Stimulated activated naive CD4-positive, alpha-beta T cell (primary cell): ENCODE measurements around the gene CERCAM.
"Not testable (repeated sequence)": the region's sequence is repeated elsewhere in the genome, so short reads cannot be mapped to it uniquely, and the experiment has no call there.

Experiments used
- DNase-seq, 6 experiments: peaks; one replicate each; lab custom pipeline; 2025; lab: John Stamatoyannopoulos, UW

The CERCAM gene

DNA sequence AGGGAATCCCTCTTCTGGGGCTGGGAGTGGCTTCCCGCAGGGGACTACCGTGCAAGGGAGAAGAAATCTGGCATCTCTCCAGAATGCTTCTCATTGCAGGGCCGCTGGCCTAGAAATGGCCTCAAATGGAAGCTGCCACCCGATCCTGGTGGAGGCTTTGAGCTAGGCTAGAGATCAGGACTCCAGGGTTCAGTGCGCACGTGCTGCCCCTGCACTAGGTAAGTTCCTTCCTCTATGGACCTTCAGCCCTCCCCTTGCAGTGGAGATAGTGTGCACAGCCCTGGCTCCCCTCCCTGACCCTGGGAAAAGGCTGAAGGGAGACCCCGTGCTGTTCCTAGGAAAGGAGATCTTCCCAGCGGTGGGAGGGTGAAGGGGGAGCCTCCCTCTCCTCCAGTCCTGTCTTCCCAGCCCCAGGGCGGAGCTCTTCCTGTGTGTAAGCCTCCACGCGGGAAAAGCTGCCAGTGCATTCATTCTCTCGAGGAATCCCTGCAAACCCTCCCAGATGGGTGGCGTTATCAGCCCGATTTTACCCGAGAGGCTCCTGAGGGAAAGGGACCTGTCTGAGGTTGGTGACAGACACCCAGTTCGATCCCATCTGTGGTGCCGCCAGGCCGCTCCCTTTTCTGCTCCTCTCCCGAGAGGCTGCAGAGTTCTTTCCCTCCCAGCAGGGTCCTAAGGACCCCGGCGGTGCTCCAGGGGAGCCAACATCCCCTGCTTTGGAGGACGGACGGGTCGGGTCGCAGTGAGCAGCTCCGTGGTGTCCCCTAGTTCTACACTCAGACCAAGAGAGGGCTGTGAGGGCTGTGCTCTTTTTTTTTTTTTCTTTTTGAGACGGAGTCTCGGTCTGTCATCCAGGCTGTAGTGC is 1.4 kb upstream of the CERCAM start:
- peak in 1 of 6 experiments; percentile 15 for DNase-seq

DNA sequence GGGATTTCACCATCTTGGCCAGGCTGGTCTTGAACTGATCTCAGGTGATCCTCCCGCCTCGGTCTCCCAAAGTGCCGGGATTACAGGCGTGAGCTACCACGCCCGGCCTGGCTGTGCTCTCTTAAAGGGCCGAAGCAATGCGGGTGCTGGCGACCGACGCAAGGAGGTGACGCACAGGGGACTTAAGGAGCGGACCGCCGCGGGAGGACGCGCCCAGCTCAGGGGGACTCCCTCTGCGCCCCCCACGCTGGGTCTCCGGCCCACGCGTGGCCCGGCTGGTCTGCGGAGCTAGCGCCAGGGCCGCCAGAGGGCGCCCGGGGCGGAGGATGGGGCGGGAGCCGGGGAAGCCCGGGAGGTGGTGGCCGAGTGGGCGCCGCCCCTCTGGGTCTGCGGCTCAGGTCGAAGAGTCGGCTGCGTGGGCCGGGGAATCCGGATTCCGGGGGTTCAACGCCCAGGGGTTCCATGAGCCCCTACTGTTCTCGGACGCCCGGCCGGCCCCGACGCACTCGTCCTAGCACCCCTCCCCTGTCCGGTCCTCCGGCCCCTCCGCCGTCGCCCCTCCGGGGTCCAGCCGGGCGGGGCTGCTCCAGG is 502 bp upstream of the CERCAM start:
- DNase-seq: peak in 5 of 6 experiments; percentile 23 to 48 (median 31)

DNA sequence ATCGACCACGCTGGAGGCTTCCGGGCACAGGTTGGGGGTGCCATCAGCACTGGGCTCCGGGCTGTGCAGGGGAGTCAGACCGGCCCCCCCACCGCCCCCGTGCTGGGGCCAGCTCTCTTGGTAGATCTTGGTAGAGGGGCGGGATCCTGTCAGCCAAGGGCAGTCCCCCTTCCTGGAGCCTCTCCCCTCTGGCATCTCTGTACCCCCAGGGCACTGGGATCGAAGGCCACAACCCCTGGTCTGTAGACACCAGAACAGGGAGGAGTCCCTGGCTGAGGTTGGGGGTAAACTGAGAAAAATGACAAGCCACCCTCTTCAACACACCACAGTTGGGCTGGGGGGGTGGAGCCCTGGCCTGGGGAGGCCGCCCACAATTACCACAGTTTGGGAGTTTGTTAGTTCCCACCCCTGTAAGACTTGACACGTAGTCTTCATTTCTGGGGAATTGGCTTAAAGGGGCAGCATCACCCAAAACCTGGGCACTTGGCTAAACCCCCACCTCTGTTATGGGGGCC is 882 bp downstream of the CERCAM start:
- DNase-seq: no peak

DNA sequence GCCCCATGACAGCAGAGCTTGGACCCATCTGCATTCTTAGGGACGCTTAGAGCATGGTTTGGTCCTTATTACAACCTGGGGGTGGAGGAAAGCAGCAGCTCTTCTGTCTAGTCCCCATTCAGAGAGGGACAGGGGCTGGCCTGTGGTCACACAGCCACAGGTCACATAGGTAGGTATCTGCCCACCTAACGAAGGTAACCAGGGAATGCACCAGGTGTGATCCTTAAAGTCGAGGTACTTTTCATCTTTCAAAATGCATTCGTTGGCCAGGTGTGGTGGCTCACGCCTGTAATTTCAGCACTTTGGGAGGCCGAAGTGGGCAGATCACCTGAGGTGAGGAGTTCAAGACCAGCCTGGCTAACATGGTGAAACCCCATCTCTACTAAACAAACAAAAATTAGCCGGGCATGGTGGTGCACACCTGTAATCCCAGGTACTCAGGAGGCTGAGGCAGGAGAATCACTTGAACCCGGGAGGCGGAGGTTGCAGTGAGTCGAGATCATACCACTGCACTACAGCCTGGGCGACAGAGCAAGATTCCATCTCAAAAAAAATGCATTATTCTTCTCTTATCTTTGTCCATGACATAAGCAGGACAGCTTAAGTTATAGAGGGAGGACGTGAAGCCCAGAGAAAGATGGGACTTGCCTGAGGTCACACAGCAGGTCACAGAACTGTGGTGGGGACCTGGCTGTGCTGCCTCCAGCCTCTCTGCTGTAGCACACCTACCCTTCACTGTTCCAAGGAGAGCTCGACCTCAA is 1.5 kb downstream of the CERCAM start:
- not testable (repeated sequence) for DNase-seq

DNA sequence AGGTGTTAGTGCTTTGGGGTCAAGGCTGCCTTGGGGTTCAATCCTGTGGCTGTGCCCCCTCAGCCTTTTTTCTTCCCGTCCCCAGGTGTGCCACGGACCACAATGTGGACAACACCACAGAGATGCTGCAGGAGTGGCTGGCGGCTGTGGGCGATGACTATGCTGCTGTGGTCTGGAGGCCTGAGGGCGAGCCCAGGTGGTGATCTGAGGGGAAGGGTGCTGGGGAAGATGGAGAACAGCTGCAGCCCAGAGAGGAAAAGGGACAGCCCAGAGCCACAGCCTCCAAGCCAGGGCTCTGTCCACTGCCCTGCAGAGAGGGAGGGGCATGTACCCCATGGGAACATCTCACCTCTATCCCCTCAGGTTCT is 2.1 kb downstream of the CERCAM start:
- no peak for DNase-seq

DNA sequence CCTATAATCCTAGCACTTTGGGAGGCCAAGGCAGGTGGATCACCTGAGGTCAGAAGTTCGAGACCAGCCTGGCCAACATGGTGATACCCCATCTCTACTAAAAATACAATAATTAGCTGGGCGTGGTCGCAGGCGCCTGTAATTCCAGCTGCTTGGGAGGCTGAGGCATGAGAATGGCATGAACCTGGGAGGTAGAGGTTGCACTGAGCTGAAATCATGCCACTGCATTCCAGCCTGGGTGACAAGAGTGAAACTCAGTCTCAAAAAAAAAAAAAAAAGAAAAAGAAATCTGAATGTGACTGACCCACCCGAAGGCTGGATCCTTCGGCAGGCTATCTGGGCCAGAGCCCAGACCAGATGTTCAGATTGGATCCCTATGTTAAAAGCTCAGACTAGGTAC is 2.7 kb downstream of the CERCAM start:
- DNase-seq: not testable (repeated sequence)

DNA sequence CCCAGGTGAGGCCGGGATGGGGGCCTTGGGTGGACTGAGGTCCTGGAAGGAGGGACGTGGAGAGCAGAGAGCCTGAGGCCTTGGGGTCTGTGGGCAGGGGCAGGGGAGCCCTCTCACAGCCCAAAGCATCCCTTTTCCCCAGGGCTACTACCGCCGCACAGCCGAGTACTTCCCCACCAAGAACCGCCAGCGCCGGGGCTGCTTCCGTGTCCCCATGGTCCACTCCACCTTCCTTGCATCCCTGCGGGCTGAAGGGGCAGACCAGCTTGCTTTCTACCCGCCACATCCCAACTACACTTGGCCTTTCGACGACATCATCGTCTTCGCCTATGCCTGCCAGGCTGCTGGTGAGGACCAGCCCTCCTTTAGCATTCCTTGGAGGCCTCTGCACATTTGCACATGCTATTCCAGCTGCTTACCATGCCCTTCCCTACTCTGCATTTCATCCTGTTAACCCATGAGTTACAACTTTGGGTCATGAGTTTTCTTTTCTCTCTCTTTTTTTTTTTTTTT is 3.7 kb downstream of the CERCAM start:
- DNase-seq: no peak

DNA sequence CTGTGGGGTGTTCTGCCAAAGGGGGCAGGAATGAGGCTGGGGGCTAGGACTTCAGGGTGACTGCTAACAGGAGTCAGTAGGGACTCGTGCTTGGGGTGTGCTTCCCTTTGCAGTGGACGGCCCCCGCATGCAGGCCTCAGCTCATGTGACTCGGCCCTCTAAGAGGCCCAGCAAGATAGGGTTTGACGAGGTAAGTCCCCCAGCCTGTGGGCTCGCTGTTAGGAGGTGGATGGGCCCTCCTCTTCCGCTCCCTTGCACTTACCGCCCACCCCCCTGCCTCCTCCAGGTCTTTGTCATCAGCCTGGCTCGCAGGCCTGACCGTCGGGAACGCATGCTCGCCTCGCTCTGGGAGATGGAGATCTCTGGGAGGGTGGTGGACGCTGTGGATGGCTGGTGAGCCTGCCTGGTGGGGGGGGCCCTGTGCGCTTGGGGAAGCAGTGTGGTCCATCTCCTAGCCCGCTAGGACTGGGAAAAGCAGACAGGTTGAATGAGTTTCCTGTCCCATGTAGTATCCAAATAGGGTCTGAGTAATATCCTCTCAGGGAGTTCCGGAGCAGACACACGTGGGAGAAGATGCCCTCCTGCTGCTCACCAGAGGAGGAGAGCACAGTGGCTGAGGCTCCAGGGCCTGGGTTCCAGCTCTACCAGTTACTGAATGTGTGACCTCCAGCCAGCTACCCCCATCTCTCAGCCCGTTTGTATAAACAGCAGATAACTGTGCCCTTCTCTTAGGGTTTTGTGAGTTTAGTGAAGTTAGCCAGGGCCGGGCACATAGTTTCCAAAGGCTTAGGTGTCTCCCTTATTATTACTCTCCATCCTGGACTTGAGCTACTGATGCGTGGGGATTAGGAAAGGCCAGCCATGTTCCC is 8.2 kb downstream of the CERCAM start:
- DNase-seq: no peak

DNA sequence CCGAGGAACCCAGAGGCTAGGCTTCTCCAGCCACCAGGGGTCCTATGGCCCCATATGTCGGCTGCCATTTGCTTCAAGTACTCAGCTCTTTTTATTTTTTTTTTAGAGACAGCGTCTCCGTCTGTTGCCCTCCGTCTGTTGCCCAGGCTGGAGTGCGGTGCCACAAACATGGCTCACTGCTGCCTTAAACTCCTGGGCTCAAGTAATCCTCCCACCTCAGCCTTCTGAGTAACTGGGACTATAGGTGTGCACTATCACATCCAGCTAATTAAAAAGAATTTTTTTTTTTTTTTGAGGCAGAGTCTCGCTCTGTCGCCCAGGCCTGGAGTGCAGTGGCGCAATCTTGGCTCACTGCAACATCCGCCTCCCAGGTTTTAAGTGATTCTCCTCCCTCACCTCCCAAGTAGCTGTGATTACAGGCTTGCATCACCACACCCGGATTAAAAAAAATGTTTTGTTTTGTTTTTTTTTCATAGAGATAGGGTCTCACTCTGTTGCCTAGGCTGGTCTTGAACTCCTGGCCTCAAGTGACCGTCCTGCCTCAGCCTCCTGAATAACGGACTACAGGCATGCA is 8.9 kb downstream of the CERCAM start:
- no peak for DNase-seq

DNA sequence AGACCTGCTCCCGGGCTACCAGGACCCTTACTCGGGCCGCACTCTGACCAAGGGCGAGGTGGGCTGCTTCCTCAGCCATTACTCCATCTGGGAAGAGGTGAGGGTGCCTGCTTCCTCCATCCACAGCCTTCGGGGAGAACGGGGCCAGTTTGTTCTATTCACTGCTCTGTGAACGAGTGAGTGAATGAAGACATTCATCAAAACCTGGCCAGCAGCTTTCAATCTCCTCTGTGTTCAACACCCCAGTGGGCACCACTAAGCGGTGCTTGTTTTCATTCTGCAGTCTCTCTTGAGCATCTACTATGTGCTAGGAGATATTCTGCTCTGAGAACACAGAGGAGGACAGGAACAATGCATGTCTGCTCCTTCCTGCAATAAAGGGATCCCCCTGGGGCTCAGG is 10.6 kb downstream of the CERCAM start:
- DNase-seq: no peak

DNA sequence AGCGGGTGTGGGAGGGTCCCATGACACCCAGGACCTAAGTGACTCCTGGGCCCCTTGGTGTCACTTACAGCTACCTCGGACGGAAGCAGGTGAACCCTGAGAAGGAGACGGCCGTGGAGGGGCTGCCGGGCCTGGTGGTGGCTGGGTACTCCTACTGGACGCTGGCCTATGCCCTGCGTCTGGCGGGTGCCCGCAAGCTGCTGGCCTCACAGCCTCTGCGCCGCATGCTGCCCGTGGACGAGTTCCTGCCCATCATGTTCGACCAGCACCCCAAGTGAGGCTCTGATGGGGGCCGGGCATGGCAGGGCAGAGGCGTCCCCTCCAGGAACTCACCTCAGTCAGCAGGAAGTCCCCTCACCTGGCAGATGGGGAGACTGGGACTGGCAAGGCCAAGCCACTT is 13.7 kb downstream of the CERCAM start:
- DNase-seq: no peak

DNA sequence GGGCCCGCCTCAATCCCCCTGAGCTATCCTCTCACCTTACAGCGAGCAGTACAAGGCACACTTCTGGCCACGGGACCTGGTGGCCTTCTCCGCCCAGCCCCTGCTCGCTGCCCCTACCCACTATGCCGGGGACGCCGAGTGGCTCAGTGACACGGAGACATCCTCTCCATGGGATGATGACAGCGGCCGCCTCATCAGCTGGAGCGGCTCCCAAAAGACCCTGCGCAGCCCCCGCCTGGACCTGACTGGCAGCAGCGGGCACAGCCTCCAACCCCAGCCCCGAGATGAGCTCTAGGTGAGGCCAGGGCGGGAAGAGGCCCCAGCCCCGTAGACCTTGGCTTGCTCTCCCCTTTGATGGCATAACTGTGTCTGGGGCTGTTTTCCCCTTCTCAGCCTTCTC is 15.0 kb downstream of the CERCAM start:
- no peak for DNase-seq

DNA sequence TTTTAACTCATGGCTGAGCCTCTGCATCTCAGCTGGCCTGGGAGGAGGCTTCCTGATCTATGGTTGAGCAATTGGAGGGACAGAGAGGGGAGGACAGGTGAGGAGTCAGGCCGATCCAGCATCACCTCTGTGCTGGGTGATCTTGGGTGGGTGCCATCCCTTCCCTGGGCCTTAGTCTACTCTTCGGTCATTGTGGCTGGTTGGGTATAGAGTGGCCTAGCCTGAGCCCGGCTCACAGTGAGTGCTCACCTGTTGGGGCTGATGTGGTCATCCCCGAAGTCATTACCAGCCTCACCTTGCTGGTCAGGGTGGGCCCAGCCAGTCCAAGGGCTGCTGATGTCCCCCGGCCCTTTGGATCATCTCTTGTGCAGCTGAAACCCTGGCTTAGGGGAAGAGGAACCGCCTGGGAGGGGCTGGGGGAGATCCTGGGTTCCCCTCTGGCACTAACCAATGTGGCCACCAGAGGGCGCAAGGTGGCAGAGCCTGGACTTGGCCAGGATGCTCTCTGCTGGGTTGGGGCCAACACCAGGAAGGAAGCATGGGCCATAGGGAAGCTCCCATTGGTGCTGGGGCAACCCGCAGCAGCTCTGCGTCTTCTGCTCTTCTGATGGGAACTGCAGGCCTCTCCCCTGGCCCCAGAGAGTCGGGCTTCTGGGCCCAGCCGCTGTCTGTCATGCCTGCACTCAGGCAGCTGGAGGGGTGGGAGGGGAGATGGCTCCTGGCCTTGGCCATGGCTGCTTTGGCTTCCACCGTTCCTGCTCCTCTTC is 17.9 kb downstream of the CERCAM start:
- peak; percentile 25 to 78 (median 74) for DNase-seq

DNA sequence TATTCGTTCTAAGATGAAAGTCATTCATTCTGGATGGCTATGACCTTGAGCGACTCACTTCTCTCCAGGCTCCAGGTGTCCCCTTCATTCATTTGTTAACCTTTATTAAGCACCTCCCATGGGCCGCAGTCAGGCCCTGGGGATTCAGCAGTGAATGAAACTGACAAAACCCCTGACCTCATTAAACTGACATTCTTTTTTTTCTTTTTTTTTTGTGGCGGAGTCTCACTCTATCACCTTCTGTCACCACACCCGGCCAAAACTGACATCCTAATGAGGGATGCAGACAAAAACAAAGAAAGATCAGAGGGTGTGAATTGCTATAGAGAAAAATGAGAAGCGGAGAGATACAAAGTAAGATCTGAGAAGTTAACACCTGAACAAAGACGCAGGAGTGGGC is 18.6 kb downstream of the CERCAM start:
- no peak for DNase-seq

DNA sequence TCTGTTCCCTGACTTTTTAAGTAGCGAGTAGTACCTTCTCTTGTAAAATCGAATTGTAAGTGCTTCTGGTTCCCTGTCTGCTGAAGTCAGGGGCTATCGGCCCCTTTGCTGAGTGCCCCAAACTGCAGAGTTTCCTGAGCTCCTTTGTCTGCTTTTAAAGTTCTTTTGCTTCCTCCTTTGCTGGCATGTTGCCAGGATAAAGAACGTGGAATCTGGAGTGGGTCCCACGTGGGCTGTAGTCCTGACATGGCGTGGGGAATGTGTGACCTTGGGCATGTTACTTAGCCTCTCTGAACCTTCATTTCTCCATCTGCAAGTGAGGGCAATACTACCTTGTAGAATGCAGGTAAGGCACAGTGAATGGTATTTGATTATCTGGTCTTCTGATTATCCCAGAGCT is 21.5 kb downstream of the CERCAM start:
- DNase-seq: no peak

DNA sequence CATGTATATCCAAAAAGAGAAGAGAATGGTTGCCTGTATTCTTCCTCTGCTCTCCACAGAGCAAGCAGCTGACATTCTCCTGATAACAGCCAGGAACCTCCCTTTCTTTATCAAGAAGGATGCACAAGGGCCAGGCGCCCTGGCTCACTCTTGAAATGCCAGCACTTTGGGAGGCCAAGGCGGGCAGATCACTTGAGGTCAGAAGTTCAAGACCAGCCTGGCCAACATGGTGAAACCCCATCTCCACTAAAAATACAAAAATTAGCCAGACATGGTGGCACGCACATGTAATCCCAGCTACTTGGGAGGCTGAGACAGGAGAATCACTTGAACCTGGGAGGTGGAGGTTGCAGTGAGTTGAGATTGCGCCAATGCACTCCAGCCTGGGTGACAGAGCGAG is 25.8 kb downstream of the CERCAM start:
- not testable (repeated sequence) for DNase-seq

DNA sequence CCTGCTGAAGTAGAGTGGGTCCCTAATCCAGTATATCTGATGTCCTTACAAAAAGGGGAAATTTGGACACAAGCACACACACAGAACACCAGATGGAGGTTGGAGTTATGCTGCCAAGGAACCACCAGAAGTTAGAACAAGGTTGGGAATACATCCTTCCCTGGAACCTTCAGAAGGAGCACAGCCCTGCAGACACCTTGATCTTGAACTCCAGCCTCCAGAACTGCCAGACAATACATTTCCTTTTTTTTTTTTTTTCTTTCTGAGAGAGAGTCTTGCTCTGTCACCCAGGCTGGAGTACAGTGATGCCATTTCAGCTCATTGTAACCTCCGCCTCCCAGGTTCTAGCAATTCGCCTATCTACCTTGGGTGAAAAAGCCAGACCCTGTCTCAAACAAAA is 28.1 kb downstream of the CERCAM start:
- DNase-seq: no peak

DNA sequence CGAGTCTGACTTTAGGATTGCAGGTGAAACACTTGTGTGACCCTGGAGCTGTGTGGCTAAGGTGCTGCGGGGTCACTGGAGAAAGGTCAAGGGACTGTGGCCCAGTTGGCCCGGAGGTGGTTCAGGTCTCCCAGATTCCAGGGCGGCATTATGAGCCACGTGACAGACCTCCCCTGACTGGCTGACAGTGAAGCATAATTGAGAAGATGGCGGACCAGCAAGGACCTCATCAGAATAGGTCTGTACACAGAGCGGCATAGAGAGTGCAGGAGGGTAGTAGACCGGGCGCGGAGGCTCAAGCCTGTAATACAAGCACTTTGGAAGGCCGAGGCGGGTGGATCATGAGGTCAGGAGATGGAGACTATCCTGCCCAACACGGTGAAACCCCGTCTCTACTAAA is 34.3 kb downstream of the CERCAM start:
- DNase-seq: no peak

DNA sequence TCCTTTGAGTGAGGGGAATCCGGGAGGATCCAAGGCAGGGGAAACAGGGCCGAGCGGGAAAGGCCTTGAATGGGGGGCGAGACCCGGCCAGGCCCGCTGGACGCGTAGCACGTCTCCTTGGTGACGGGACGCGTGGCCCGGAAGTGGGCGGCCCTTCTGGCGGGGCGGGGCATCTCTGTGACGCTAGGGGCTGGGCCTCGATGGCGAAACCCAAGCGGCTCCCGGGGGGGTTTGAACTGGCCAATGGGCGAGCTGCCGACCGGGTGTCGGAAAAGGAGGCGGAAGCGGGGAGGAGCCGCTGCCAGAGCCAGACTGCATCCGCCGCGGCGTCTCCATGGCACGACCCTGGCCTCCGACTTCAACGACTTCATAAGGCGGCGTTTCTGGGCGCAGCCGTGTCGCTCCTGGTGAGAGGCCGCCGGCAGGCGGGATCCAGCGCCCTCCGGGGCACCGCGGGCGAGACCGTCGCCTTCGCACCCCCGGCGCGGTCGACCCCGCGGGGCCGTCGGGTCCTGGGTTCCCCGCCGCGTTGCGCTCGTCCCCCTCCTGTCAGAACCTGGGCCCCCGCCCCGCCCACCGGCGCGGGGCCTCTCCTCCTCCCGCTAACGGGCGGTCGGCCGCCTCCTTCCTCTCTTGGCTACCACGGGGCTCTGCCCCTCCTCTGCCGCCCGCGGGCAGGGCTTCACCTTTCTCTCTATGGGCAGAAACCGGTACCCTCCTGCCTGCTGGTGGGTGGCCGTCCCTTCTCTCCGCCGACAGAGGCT is 35.4 kb downstream of the CERCAM start, which contains the start of gene ODF2:
Gene ODF2, plus strand, starts transcription at position 158 of the 764 bp plus-strand sequence. Its CDS starts 86 bp downstream, at position 244.
- peak; percentile 96 to 98 (median 97) for DNase-seq
